ENCODE results near the gene GNG13.

The GNG13 gene

DNA sequence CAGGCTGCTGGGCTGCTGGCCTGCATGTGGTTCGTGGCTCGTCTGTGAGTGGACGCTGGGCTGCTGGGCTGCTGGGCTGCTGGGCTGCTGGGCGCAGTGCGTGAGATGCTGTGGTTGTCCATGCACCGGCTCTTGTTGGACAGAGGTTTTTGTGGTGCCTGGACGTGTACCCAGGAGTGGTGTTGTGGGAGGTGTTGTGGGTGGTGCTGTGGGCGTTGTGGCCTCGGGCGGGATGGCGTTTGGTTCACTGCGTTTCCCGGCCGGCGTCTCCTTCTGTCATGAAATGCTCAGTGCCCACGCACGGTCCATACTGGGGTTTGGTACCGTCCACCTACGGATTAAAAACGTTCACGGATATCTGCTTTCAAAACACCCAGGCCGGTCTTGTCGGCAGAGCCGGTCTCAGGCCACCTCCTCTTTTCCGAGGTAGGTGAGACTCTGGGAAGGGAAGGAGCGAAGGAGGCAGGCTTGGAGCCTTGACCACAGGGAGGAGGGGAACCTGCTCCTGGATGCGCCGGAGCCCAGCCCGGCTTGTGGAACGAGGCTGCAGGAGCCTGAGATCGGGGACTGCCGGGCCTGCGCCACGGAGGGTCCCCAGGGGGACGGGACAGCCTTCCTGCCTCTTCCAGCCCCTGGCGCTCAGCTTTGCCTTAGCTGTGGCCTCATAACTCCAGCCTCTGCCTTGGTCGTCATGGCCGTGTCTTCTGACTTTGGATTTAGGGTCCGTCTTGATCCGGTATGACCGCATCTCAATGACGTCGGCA, 29.8 kb upstream of the GNG13 start:
- no peak overlapping the region for H3K9ac ChIP-seq
- no peaks in the 10 kb centered on the region for H3K79me2 ChIP-seq (ENCODE audit: insufficient read depth, low read depth)
- H3K36me3 ChIP-seq (ENCODE audit: insufficient read depth) = no peaks in the 10 kb centered on the region
- no peak overlapping the region for H2AFZ ChIP-seq (ENCODE audit: low read depth)
- H3K4me2 ChIP-seq = no peak overlapping the region
- TF ChIP-seq, protein P1, sequence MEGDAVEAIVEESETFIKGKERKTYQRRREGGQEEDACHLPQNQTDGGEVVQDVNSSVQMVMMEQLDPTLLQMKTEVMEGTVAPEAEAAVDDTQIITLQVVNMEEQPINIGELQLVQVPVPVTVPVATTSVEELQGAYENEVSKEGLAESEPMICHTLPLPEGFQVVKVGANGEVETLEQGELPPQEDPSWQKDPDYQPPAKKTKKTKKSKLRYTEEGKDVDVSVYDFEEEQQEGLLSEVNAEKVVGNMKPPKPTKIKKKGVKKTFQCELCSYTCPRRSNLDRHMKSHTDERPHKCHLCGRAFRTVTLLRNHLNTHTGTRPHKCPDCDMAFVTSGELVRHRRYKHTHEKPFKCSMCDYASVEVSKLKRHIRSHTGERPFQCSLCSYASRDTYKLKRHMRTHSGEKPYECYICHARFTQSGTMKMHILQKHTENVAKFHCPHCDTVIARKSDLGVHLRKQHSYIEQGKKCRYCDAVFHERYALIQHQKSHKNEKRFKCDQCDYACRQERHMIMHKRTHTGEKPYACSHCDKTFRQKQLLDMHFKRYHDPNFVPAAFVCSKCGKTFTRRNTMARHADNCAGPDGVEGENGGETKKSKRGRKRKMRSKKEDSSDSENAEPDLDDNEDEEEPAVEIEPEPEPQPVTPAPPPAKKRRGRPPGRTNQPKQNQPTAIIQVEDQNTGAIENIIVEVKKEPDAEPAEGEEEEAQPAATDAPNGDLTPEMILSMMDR (conservative IDR thresholded peaks at IDR 0.05; ENCODE audit: low read depth, low read length) = no peak
- H3K27me3 ChIP-seq (ENCODE audit: insufficient read depth, low read depth) = peaks cover 95% of the 10 kb centered on the region
- H4K20me1 ChIP-seq (ENCODE audit: insufficient read depth) = no peaks in the 10 kb centered on the region
- no peaks in the 10 kb centered on the region for H3K4me1 ChIP-seq (ENCODE audit: low read depth, poor library complexity, severe bottlenecking)
- H3K27ac ChIP-seq = no peak overlapping the region
- H3K4me3 ChIP-seq (IDR thresholded peaks at IDR 0.05; ENCODE audit: insufficient read depth, low read depth, low read length) = no peak overlapping the region

DNA sequence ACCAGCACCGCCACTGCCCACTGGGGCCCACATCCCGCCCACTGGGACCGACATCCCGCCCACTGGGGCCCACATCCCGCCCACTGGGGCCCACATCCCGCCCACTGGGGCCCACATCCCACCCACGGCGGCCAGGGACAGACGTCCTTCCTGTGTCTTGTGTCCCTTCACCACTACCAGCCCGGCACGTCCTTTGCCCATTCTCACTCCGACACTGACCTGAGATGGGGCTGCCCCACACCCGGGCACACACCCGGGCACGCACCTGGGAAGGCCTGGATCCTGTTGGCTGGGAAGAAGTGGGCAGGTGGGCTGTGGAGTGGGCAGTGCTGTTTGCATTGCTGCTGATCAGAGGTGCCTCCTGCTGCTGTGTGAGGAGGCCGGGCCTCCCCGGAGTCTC, 28.4 kb upstream of the GNG13 start:
- Histone ChIP-seq H3K27me3 (ENCODE audit: insufficient read depth, low read depth) (peaks cover 95% of the 10 kb centered on the region), H3K4me2 (no peak overlapping the region), H3K36me3 (ENCODE audit: insufficient read depth) (no peaks in the 10 kb centered on the region), H2AFZ (ENCODE audit: low read depth) (no peak overlapping the region), H3K27ac (no peak overlapping the region), H3K4me1 (ENCODE audit: low read depth, poor library complexity, severe bottlenecking) (no peaks in the 10 kb centered on the region), H3K4me3 (IDR thresholded peaks at IDR 0.05; ENCODE audit: insufficient read depth, low read depth, low read length) (no peak overlapping the region), H4K20me1 (ENCODE audit: insufficient read depth) (no peaks in the 10 kb centered on the region), H3K79me2 (ENCODE audit: insufficient read depth, low read depth) (no peaks in the 10 kb centered on the region), H3K9ac (no peak overlapping the region)
- TF ChIP-seq, protein P1 (conservative IDR thresholded peaks at IDR 0.05; ENCODE audit: low read depth, low read length) = no peak

DNA sequence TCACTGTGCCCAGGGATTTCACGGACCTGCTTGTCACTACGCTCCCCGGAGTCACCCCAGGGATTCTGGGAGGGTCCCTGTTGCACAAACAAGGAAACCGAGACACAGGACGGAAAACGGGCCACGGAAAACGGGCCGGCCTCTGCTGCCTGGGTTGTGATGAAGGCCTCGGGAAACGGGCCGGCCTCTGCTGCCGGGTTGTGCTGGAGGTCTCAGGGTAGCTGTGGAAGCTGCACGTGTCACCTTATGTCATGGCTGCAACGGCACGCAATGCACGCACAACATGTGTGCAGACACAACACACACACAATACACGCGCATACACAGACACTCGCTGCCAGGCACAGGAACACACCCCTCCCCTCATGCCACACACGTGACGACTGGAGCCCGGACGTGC, 27.0 kb upstream of the GNG13 start:
- Histone ChIP-seq H3K79me2 (ENCODE audit: insufficient read depth, low read depth) (no peaks in the 10 kb centered on the region), H4K20me1 (ENCODE audit: insufficient read depth) (no peaks in the 10 kb centered on the region), H3K27ac (no peak overlapping the region), H3K27me3 (ENCODE audit: insufficient read depth, low read depth) (peaks cover 95% of the 10 kb centered on the region), H2AFZ (ENCODE audit: low read depth) (no peak overlapping the region), H3K4me1 (ENCODE audit: low read depth, poor library complexity, severe bottlenecking) (no peaks in the 10 kb centered on the region), H3K4me3 (IDR thresholded peaks at IDR 0.05; ENCODE audit: insufficient read depth, low read depth, low read length) (no peak overlapping the region), H3K9ac (no peak overlapping the region), H3K36me3 (ENCODE audit: insufficient read depth) (no peaks in the 10 kb centered on the region), H3K4me2 (no peak overlapping the region)
- TF ChIP-seq, protein P1 (conservative IDR thresholded peaks at IDR 0.05; ENCODE audit: low read depth, low read length) = no peak

DNA sequence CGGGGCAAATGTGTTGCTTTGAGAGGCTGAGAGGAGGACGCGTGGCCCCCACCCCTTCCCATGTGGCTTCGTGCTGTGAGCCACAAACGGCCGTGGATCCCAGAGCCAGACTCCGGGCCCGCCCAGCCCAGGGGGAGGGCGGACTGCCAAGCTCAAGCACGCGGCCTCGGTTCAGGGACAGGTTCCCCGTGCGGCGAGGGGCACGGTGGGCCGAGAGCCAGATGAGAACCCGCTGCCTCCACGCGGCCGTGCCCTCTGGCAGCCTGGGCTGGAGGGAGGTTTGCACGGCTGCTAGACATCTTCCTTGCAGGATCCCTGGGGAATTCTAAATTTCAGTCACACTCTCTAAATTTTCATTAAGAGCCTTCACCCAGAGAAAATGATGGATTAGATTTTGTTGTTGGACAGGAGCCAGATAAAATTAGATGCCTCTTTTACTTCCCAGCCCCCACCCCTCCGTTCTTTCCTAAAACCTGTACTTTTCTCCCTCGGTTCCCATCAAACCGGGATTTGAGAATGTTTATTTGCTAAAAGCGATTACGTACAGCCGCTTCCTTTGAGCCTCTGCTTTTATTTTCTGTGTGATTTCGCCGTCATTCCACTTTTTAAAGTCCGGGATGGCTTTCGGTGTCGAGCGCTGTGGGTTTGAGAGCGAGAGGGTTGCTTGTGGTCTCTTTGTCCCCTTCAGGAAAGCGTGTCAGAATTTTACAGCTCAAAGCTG, 25.0 kb upstream of the GNG13 start:
- Histone ChIP-seq H3K4me2 (no peak overlapping the region), H3K4me3 (IDR thresholded peaks at IDR 0.05; ENCODE audit: insufficient read depth, low read depth, low read length) (no peak overlapping the region), H3K4me1 (ENCODE audit: low read depth, poor library complexity, severe bottlenecking) (no peaks in the 10 kb centered on the region), H2AFZ (ENCODE audit: low read depth) (no peak overlapping the region), H4K20me1 (ENCODE audit: insufficient read depth) (no peaks in the 10 kb centered on the region), H3K79me2 (ENCODE audit: insufficient read depth, low read depth) (no peaks in the 10 kb centered on the region), H3K27ac (no peak overlapping the region), H3K36me3 (ENCODE audit: insufficient read depth) (no peaks in the 10 kb centered on the region), H3K9ac (no peak overlapping the region), H3K27me3 (ENCODE audit: insufficient read depth, low read depth) (peaks cover 95% of the 10 kb centered on the region)
- TF ChIP-seq, protein P1 (conservative IDR thresholded peaks at IDR 0.05; ENCODE audit: low read depth, low read length) = no peak
